GF-D8 (cell line): ENCODE data around the gene BRINP2.

Source experiments
- DNase-seq: peaks from one replicate; lab custom pipeline; 2025; lab: John Stamatoyannopoulos, UW

Gene BRINP2

GRCh38 chr1:177227978-177228692 lies 57.4 kb downstream of the BRINP2 start:
- no peak for DNase-seq

GRCh38 chr1:177228693-177229065 lies 57.9 kb downstream of the BRINP2 start:
- no peak for DNase-seq

GRCh38 chr1:177229781-177230180 lies 59.0 kb downstream of the BRINP2 start:
- no peak for DNase-seq

- DNase-seq, result no peak
Observed at GRCh38 chr1:177230228-177231016, 59.7 kb downstream of the BRINP2 start.

- DNase-seq, result no peak
Observed at GRCh38 chr1:177235350-177235749, 64.6 kb downstream of the BRINP2 start.

GRCh38 chr1:177236962-177237361 lies 66.2 kb downstream of the BRINP2 start:
- no peak for DNase-seq

- DNase-seq, result no peak
Observed at GRCh38 chr1:177238967-177239366, 68.2 kb downstream of the BRINP2 start.

GRCh38 chr1:177239792-177240191 lies 69.0 kb downstream of the BRINP2 start:
- no peak for DNase-seq

GRCh38 chr1:177243773-177244172 lies 73.0 kb downstream of the BRINP2 start:
- no peak for DNase-seq

- DNase-seq, result no peak
Observed at GRCh38 chr1:177246710-177247580, 76.2 kb downstream of the BRINP2 start.

GRCh38 chr1:177247623-177248176 lies 76.9 kb downstream of the BRINP2 start:
- DNase-seq, result no peak

- DNase-seq, result no peak
Observed at GRCh38 chr1:177248258-177248657, 77.5 kb downstream of the BRINP2 start.

- no peak for DNase-seq
Observed at GRCh38 chr1:177249231-177249630, 78.5 kb downstream of the BRINP2 start.

GRCh38 chr1:177252877-177253276 lies 82.1 kb downstream of the BRINP2 start:
- no peak for DNase-seq

- no peak for DNase-seq
Observed at GRCh38 chr1:177255411-177255810, 84.7 kb downstream of the BRINP2 start.

GRCh38 chr1:177256153-177257075 lies 85.7 kb downstream of the BRINP2 start:
- DNase-seq, result no peak

GRCh38 chr1:177257128-177257527 lies 86.4 kb downstream of the BRINP2 start:
- no peak for DNase-seq

- DNase-seq, result no peak
Observed at GRCh38 chr1:177257576-177257975, 86.8 kb downstream of the BRINP2 start.

- DNase-seq, result no peak
Observed at GRCh38 chr1:177270863-177271262, 100.1 kb downstream of the BRINP2 start.

GRCh38 chr1:177273141-177273540 lies 102.4 kb downstream of the BRINP2 start:
- no peak for DNase-seq

- DNase-seq, result no peak
Observed at GRCh38 chr1:177274687-177275211, 104.0 kb downstream of the BRINP2 start.
